HepG2 (cell line): ENCODE results near the gene TADA2B. TPM values are rescaled to one million over a fixed set of nuclear protein-coding genes. Genes with fewer than 3 reads are reported as not detected.

ENCODE experiments used
- EED ChIP-seq: sonication (generic); formaldehyde crosslinking; IDR thresholded peaks from 2 replicates; pipeline ENCODE4 v1.5.0; 2020; ENCODE audit warnings: mild to moderate bottlenecking, missing genetic modification reagents
- FLYWCH1 ChIP-seq: sonication (generic); formaldehyde crosslinking; IDR thresholded peaks from 2 replicates; pipeline ENCODE4 v1.8.1; 2023; ENCODE audit warnings: mild to moderate bottlenecking, missing genetic modification reagents
- HBP1 ChIP-seq: IDR thresholded peaks from 2 replicates; pipeline ENCODE4 v1.6.1; 2016; ENCODE audit warnings: low read depth, control low read depth
- HES4 ChIP-seq: sonication (generic); formaldehyde crosslinking; IDR thresholded peaks from 2 replicates; pipeline ENCODE4 v1.9.0; 2021; ENCODE audit warnings: mild to moderate bottlenecking, missing genetic modification reagents, borderline replicate concordance
- KIAA2018 ChIP-seq: sonication (generic); formaldehyde crosslinking; IDR thresholded peaks from 2 replicates; pipeline ENCODE4 v1.5.0; 2020; ENCODE audit warnings: mild to moderate bottlenecking, missing genetic modification reagents, borderline replicate concordance
- MATR3 ChIP-seq: sonication (generic); formaldehyde crosslinking; IDR thresholded peaks from 2 replicates; pipeline ENCODE4 v1.4.0; 2020; ENCODE audit warnings: missing genetic modification reagents
- TRIM24 ChIP-seq: sonication (generic); formaldehyde crosslinking; IDR thresholded peaks from 2 replicates; pipeline ENCODE4 v1.8.0; 2022; ENCODE audit warnings: mild to moderate bottlenecking, missing genetic modification reagents
- ZBED4 ChIP-seq: sonication (generic); formaldehyde crosslinking; IDR thresholded peaks from 2 replicates; pipeline ENCODE4 v1.4.0; 2020; ENCODE audit warnings: missing genetic modification reagents, borderline replicate concordance
- ZBTB49 ChIP-seq: sonication (generic); formaldehyde crosslinking; IDR thresholded peaks from 2 replicates; pipeline ENCODE4 v1.4.0; 2020; ENCODE audit warnings: missing genetic modification reagents, borderline replicate concordance
- ZNF414 ChIP-seq: sonication (generic); formaldehyde crosslinking; IDR thresholded peaks from 2 replicates; pipeline ENCODE4 v1.5.0; 2020; ENCODE audit warnings: missing genetic modification reagents
- ZNF790 ChIP-seq: sonication (generic); formaldehyde crosslinking; IDR thresholded peaks from 2 replicates; pipeline ENCODE4 v1.8.0; 2022; ENCODE audit warnings: missing genetic modification reagents, mild to moderate bottlenecking, borderline replicate concordance
- polyA plus RNA-seq, 8 experiments: library from polyadenylated mRNA; depleted of rRNA in 3 of 8; stranded (reverse) in 7 of 8; unstranded in 1 of 8; fragments of >200 nt; fragmentation: Illumina TruSeq in 4 of 8; extraction: Trizol in 4 of 8; gene quantifications; 2 replicates each; pipeline versions ENCODE4 v1.2.1 to v1.2.3, GENCODE V29; 2011 to 2016; ENCODE audit warnings: low read depth in 4 of 8, missing spikeins in 1 of 8, mixed read lengths in 1 of 8; ENCODE audit not compliant: insufficient read depth in 1 of 8
- total RNA-seq, 5 experiments: library from RNA; depleted of rRNA; stranded (reverse); fragments of >200 nt; fragmentation: Illumina TruSeq; extraction: Trizol; gene quantifications; 2 replicates each; pipeline ENCODE4 v1.2.3, GENCODE V29; 2016; ENCODE audit warnings: low read depth in 1 of 5

The TADA2B gene
- total and polyA plus RNA-seq, 2 of the 13 experiments (the other 11 are each of a cell fraction or from before 2014, with no cell fraction given), result 4.6 to 8.9 TPM

- TF ChIP-seq KIAA2018 (CRISPR knock-in tag), result no peak
- no peak for TF ChIP-seq FLYWCH1 (CRISPR knock-in tag)
- TF ChIP-seq EED (CRISPR knock-in tag), result no peak
- TF ChIP-seq ZBED4 (CRISPR knock-in tag), result 0 out of 2 replicates have a peak, but pooled peaks have one; percentile 12
- no peak for TF ChIP-seq ZNF414
- no peak for TF ChIP-seq TRIM24 (CRISPR knock-in tag)
- TF ChIP-seq ZNF790 (CRISPR knock-in tag), result no peak
- no peak for TF ChIP-seq HES4
- peak; percentile 55; the same call in 1 of the 2 replicates for TF ChIP-seq HBP1 (CRISPR knock-in tag)
- TF ChIP-seq MATR3, result no peak
- no peak for TF ChIP-seq ZBTB49 (CRISPR knock-in tag)
Observed at GRCh38 chr4:7103607-7104365, 60.6 kb downstream of the TADA2B start (continued).
